HG03159 (cell line): ENCODE data around the gene ZGPAT.
A peak's percentile ranks its signal among the peaks of the same experiment; 100 is the strongest.

Experiments used
- ATAC-seq: cut with Tn5 transposase; IDR thresholded peaks from one replicate; pipeline ENCODE4 v1.9.1; 2021; ENCODE audit warnings: mild to moderate bottlenecking, moderate library complexity; ENCODE audit not compliant: unreplicated experiment

Gene ZGPAT

DNA sequence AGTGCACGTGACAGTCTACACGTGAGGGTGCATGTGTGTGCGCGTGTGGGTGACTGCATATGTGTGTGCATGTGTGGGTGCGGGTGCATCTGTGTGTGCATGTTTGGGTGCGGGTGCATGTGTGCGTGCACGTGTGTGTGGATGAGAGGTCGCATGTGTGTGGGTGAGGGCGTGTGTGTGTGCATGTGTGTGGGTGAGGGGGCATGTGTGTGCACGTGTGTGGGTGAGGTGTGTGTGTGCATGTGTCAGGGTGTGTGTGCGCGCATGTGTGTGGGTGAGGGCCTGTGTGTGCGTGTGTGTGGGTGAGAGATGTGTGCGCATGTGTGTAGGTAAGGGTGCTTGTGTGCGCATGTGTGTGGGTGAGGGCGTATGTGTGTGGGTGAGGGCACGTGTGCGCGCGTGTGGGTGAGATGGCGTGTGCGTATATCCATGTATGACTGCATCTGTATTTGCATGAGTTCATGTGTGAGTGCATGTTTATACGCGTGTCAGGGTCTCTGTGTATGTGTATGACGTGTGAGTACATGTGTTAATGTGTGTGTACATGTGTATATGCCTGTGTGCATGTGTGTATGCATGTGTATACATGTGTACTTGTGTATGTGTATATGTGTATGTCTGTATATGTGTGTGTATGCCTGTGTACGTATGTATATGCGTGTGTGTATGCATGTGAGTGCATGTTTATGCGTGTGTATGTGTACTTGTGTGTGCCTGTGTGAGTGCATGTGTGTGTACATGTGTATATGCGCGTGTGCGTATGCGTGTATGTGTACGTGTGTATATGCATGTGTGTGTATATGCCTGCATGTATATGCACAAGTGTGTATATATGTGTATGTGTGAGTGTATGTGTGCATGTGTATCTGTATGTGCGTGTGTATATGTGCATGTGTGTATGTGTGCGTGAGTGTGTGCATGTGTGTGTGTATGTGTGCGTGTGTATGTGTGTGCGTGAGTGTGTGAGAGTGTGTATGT lies 24.6 kb downstream of the ZGPAT start:
- no peak for ATAC-seq

- no peak for ATAC-seq
Measured at GRCh38 chr20:63733117-63733516, 25.3 kb downstream of the ZGPAT start.

DNA sequence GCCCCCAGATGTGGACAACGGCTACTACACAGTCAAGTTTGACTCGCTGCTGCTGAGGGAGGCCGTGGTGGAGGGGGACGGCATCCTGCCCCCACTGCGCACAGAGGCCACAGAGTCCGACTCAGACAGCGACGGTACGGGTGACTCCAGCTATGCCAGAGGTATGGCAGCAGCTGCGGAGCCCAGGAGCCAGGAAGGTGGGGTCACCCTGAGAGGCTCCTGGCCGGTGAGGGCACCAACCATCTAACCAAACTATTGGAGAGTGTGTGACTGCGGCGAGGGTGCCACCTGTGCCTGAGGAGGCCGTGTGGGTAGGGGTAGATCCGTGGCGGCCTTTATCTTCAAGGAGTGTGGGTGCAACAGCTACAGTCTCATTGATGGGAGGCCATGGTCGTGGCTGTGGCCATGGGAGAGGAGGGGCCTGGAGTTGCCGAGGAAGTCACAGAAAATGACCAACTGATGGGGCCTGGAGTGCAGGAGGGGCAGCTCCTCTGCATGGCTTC lies 25.8 kb downstream of the ZGPAT start:
- no peak for ATAC-seq

- ATAC-seq: no peak
Measured at GRCh38 chr20:63734111-63734945, 26.5 kb downstream of the ZGPAT start.

DNA sequence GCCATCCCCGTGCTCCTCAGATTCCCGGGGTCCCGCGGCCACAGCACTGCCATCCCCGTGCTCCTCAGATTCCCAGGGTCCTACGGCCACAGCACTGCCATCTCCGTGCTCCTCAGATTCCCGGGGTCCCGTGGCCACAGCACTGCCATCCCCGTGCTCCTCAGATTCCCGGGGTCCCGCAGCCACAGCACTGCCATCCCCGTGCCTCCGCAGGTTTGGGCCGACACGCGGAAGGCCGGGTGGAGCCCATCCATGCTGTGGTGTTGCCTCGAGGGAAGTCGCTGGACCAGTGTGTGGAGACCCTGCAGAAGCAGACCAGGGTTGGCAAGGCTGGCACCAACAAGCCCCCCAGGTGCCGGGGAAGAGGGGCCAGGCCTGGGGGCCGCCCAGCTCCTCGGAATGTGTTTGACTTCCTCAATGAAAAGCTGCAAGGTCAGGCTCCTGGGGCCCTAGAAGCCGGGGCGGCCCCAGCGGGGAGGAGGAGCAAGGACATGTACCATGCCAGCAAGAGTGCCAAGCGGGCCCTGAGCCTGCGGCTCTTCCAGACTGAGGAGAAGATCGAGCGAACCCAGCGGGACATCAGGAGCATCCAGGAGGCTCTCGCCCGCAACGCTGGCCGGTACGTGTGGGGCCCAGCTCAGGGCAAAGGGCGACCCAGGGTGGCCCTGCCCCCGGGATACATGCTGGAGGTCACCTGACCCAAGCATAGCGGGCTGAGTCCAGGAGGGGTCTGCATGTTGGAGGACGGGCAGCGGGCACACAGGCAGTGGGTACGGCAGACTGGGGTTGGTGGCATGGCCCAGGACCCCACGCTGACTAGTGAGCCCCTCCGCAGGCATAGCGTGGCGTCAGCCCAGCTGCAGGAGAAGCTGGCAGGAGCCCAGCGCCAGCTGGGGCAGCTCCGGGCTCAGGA lies 27.4 kb downstream of the ZGPAT start:
- ATAC-seq: no peak

DNA sequence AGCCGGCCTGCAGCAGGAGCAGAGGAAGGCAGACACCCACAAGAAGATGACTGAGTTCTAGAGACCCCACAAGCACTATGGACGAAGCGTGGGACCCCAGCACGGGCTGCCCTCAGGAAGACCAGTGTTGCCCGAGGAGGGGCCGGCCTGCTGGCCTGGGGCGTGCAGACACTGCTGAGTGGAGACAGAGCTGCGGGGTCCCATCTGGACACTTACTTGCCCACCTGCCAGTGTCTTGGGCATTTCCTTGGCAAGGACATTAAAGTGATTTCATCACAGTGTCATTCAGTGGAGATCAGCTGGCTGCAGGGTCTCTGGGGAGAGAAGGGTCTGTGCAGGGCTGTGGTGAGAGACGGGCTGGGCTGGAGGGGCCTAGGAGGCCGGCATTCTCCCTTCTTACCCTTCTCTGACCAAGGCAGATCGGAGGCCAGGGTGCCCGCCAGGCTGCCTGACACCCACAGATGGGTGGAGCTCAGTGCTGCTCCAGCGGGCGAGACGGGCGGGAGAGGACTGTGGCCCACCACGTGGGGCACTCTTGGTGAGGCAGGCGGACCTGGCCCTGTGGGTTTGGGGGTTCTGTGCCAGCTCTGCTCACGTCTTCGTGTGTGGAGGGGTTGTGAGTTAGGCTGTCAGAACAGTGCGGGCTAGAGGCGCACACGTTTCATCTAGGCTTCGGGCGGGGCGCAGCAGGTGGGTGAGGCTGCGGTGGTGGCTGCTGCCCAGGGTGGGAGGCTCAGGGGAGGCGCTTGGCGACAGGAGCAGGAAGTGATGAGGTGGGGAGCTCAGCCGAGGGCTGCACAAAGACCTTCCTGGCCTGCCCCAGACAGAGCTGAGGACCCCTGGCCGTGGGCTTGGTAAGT lies 28.2 kb downstream of the ZGPAT start, which contains the start of gene LIME1:
Gene LIME1 (plus strand): TSS at position 806 of the 860 bp plus-strand sequence. CDS start 886 bp downstream, outside the sequence.
- no peak for ATAC-seq

DNA sequence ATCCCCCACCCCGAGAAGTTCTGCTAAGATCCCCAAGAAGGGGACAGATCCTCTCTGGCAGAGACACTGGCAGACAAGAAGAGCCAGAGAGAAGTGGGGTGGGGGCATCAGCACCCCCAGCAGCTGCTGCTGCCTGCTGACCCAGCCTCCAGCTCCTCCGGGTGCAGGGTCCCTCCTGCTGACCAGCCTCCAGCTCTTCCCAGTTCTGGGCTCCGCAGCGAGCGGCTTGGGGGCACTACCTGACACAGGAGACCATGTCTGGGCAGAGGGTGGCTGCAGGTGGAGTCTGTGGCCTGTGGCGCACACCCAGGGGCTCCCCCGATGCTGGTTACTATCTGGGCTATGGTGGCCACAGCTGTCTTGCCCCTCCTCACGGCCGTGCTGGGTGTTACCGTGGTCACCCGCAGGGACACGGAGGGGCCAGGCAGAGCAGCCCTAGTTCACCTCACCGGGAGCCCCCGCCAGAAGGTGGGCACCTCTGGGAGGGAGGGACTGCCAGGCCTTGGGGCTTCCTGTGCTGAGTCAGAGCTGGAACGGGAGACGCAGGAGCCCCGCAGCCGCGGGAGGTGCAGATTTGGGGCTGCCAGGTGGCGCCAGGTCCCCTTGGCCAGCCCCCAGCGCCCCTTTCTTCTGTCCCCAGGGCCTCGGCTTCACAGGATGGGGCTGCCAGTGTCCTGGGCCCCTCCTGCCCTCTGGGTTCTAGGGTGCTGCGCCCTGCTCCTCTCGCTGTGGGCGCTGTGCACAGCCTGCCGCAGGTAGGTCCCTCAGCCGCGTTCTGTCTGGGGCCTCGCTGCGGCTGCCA lies 29.3 kb downstream of the ZGPAT start:
- ATAC-seq: no peak

- ATAC-seq: no peak
Measured at GRCh38 chr20:63737695-63737944, 29.8 kb downstream of the ZGPAT start.

- no peak for ATAC-seq
Measured at GRCh38 chr20:63737945-63738686, 30.3 kb downstream of the ZGPAT start.

DNA sequence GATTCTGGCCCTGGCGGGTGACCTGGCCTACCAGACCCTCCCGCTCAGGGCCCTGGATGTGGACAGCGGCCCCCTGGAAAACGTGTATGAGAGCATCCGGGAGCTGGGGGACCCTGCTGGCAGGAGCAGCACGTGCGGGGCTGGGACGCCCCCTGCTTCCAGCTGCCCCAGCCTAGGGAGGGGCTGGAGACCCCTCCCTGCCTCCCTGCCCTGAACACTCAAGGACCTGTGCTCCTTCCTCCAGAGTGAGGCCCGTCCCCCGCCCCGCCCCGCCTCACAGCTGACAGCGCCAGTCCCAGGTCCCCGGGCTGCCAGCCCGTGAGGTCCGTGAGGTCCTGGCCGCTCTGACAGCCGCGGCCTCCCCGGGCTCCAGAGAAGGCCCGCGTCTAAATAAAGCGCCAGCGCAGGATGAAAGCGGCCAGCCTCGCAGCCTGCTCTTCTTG lies 30.9 kb downstream of the ZGPAT start:
- no peak for ATAC-seq

GRCh38 chr20:63739130-63740069 lies 31.6 kb downstream of the ZGPAT start, which contains the start of gene SLC2A4RG:
Gene SLC2A4RG (plus strand): TSS chr20:63739776. CDS start chr20:63739913, 137 bp downstream.
- peak; percentile 36 for ATAC-seq

GRCh38 chr20:63740070-63740626 lies 32.3 kb downstream of the ZGPAT start:
- ATAC-seq: no peak

GRCh38 chr20:63740627-63741353 lies 33.0 kb downstream of the ZGPAT start:
- ATAC-seq: no peak

GRCh38 chr20:63741354-63741675 lies 33.5 kb downstream of the ZGPAT start:
- no peak for ATAC-seq

- ATAC-seq: no peak
Measured at GRCh38 chr20:63741676-63742380, 34.0 kb downstream of the ZGPAT start.
